Stimulated activated CD4-positive, alpha-beta T cell treated with anti-CD3 and anti-CD28 coated beads, TNF-alpha, amount 100 ng/mL, for 24 hours (primary cell): ENCODE data around the gene NEDD4.
"Not testable (repeated sequence)": the region's sequence is repeated elsewhere in the genome, so short reads cannot be mapped to it uniquely, and the experiment has no call there.

Experiments
- DNase-seq, 3 experiments: peaks; one replicate each; pipeline ENCODE4 v3.0.0-alpha.2; 2020; ENCODE audit warnings: low read depth in 3 of 3

NEDD4 gene

DNA sequence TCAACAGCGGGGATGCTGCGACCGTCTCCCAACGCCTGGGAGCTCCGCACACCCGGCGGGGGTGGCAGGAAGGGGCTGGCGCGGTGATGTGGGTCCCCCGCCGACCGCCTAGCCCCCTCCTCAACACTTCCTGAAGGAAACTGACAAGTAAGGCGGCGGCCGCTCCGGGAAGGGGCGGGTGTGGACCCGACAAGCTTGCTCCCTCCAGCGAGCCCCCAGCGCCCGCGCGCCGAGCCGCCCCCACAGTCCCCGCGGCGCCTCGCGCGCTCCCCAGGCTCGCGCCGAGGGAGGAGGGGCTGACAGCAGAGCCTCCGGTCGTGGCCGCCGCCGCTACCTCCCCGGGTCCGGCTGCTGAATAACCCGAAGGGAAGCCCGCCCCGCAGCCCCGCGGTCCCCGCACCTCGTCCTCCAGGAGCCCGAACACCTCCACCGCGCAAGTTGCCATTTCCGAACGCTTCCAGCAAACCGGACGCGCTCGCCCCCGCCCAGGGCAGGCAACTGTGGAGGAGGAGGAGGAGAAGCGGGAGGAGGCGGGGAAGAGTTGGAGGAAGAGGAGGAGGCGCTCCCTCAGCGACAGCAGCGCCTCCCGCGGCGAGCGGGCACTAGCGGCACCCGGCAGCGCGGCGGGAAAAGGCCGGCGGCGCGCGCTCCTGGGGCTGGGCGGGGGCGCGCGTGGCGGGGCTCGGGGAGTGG lies at the start of gene NEDD4:
TSS of gene NEDD4 (minus strand) at position 502 of the 693 bp plus-strand sequence. CDS start at position 445, 57 bp downstream.
- peak; percentile 47 to 80 (median 54) for DNase-seq

- no peak for DNase-seq
Observed at GRCh38 chr15:56042498-56042897, 49.1 kb upstream of the NEDD4 start.

- no peak for DNase-seq
Observed at GRCh38 chr15:56042031-56042430, 48.6 kb upstream of the NEDD4 start.

DNA sequence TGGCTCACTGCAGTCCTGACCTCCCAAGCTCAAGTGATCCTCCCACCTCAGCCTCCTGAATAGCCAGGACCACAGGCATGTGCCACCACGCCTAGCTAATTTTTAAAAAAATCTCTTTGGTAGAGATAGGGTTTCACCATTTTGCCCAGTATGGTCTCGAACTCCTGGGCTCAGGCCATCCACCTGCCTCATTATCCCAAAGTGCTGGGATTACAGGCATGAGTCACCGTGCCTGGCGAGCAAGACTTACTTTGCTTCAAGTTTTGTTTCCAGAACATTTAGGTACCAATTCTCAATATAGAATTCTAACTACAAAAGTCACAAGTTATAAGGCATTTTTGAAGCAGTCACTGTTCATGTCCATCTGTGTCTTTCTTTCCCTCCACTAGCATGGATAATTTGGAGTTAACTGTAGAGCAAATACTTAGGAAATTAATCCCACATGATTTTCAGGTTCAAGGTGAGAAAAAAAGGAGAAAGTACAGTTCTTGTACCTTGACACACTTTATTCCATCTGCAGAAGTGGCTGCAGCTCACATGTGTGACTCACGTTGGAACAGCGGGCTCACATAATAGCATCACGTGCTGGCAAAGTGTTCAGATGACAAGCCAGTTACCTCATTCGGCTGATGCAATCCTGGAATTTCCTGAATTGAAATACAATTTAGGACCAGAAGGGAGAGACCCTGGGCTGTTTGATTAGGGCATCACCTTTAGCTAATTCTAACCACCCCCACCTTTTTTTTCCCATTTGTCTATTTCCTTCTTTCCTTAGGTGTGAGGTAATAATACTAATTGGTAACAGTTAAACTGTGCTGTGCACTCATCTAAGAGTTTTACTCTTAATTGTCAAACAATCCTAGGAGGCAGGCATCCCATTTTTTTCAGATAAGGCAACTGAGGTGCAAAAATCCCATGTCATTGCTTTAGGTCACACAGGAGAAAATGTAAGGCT lies 46.9 kb upstream of the NEDD4 start:
- peak in 1 of 3 experiments; percentile 4 for DNase-seq

GRCh38 chr15:56038707-56039106 lies 45.3 kb upstream of the NEDD4 start:
- DNase-seq, result no peak

- peak in 1 of 3 experiments; percentile 11 for DNase-seq
Observed at GRCh38 chr15:56038015-56038414, 44.6 kb upstream of the NEDD4 start.

GRCh38 chr15:56036546-56037067 lies 43.2 kb upstream of the NEDD4 start:
- DNase-seq, result no peak

DNA sequence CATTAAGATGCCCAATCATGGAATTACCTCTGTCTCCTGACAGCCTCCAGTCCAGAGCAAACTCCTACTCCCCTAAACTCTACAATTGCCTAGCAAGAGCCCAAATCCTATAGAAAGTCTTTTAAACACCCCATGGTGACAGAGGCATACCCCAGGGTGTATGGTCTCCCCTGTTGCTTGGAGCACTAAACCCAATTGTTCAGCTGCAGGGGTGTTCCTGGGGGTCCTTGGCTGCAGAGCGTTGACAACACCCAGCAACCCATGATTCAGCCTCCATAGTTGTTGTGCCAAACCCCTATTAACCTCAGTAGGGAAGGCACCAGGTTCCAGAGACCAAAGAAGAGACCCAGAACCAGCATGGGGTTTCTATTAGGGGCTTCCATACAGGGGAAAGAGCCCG lies 41.8 kb upstream of the NEDD4 start:
- DNase-seq, result no peak

DNA sequence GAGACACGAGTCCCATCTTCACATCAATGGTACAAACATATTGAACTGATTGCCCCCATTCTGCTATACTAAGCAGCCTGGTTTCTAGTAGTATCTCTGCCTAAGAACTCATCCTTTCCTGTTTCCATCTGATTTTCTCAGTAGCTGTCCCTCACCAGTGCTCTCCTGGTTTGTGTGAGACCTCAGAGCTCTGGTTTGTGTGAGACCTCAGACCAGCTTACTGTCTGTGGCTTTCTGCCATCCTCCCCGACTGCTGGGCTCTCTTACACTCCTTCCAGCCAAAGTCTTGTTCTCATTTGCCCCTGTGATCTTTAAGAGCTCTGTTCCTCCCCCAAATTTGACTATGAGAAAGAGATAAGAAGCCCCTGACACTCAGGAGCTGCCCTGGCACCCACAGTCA lies 41.1 kb upstream of the NEDD4 start:
- no peak for DNase-seq

GRCh38 chr15:56032373-56032772 lies 39.0 kb upstream of the NEDD4 start:
- DNase-seq, result no peak

DNA sequence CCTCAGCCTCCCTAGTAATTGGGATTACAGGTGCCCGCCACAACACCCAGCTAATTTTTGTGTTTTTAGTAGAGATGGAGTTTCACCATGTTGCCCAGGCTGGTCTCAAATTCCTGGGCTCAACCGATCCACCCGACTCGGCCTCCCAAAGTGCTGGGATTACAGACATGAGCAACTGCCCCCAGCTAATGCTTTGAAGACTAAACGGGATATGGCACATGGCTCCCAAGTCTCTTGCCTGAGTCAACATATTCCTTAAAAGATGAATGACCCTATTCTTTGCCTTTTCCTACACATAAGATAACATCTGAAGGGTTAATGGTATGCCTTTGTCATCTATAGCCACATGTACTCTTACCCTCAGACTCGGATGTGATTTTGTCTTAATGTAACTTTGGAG lies 38.4 kb upstream of the NEDD4 start:
- no peak for DNase-seq

- no peak for DNase-seq
Observed at GRCh38 chr15:56031402-56031801, 38.0 kb upstream of the NEDD4 start.

DNA sequence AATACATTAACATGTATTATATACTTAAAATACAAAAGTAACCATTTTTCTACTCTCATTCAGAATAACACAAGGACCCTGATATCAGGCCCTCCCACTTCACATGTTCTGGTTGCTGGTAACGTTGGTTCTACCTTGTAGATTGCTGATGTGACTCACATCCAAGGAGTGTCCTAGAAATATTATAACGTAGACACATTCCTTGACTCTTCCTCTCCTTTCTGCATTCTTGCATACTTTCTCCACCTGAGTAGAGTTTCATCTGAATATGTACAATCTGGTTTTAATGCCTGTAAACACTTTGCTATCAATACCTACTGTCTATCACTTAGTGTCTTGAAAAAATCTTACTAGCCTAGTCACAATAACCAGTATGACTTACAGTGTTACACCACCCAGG lies 35.0 kb upstream of the NEDD4 start:
- no peak for DNase-seq

DNA sequence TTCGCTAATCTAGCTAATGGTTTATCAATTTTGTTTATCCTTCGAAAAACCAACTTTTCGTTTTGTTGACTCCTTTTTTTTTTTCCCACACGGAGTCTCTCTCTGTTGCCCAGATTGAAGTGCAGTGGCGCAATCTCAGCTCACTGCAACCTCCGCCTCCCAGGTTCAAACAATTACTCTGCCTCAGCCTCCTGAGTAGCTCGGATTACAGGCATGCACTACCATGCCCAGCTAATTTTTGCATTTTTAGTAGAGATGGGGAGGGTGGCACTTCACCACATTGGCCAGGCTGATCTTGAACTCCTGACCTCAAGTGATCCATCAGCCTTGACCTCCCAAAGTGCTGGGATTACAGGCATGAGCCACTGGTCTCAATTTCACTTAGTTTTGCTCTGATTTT lies 29.7 kb upstream of the NEDD4 start:
- not testable (repeated sequence) for DNase-seq

DNA sequence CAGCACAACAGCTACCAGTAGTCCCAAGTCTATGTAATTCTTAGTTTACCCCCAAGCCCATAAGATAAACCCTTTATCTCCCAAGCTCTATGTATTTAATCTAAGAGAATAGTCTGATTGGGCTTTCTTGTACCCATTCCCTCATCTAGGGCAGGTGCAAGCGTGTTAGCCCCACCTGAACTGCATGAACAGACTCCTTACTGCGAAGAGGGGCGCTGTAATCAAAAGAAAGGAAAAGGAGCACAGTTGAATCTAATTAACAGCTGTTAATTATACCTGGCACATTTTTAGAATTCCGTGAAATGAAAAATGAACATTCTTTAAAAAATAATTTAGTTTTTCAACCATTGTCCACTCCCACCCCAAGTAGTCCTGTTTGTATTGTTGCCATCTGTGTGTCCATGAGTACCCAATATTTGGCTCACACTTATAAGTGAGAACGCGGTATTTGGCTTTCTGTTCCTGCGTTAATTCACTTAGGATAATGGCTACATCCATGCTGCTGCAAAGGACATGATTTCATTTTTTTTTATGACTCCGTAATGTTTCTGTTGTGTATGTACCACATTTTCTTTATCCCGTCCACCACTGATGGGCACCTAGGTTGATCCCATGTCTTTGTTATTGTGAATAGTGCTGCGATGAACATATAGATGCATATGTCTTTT lies 26.5 kb upstream of the NEDD4 start:
- no peak for DNase-seq

DNA sequence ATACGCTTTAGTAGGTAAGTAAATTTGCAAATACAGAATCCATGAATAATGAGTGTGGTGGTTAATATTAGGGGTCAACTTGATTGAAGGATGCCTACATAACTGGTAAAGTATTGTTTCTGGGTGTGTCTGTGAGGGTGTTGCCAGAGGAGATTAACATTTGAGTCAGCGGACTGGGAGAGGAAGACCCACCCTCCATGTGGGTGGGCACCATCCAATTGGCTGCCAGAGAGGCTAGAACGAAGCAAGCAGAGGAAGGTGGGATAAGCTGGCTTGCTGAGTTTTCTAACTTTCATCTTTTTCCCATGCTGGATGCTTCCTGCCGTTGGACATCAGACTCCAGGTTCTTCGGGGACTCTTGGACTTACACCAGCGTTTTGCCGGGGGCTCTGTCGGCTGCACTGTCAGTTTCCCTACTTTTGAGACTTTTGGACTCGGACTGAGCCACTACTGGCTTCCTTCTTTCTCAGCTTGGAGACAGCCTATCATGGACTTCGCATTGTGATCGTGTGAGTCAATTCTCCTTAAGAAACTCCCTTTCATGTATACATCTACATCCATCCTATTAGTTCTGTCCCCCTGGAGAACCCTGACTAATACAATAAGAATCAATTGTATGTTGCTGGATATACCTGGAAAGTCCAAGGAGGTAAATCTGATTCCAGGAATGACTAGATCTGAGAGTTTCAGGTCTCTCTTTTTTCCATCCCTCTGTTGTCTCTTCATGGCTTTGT lies 25.8 kb upstream of the NEDD4 start:
- no peak for DNase-seq

- no peak for DNase-seq
Observed at GRCh38 chr15:56017920-56018319, 24.5 kb upstream of the NEDD4 start.

GRCh38 chr15:56017511-56017910 lies 24.1 kb upstream of the NEDD4 start:
- no peak for DNase-seq

DNA sequence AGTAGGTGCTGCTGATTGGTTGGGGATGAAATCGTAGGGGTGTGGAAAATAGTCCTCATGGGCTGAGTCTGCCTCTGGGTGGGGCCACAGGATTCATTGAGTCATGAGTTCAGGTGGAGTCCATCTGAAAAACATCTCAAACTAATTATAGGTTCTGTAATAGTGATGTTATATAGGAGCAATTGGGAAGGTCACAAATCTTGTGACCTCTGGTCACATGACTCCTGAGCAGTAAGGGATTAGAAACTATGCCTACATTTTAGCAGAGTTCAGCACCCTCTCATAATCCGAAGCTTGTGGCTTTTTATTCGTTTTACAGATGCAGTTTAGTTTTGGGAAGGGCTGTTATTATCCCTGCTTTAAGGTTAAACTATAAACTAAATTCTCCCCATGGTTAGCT lies 22.9 kb upstream of the NEDD4 start:
- no peak for DNase-seq

GRCh38 chr15:56014677-56015076 lies 21.3 kb upstream of the NEDD4 start:
- DNase-seq, result no peak

- DNase-seq, result not testable (repeated sequence)
Observed at GRCh38 chr15:56007053-56007452, 13.6 kb upstream of the NEDD4 start.
